ENCODE measurements around the gene E2F3.

GRCh38 chr6:20377623-20378265, 23.9 kb upstream of the E2F3 start:
- TF ChIP-seq CTCF (IDR thresholded peaks at IDR 0.05) (no peak), ELF4 (CRISPR knock-in tag; IDR thresholded peaks at IDR 0.05; ENCODE audit: low read depth) (no peak), CREB1 (CRISPR knock-in tag; IDR thresholded peaks at IDR 0.05) (no peak), ZNF281 (CRISPR knock-in tag; IDR thresholded peaks at IDR 0.05) (no peak), PRRX2 (CRISPR knock-in tag; IDR thresholded peaks at IDR 0.05) (no peak), NR3C1 (CRISPR knock-in tag; conservative IDR thresholded peaks at IDR 0.05; ENCODE audit: low read depth) (no peak)

All from WTC11 (cell line).